Parathyroid adenoma (tissue), 2 donors: ENCODE measurements around the gene LRRTM3.

Experiments
- H2AFZ ChIP-seq: fragments of 300-600 bp; sonication (generic); one replicate; pipeline ENCODE4 v1.7.0; 2017; ENCODE audit warnings: antibody characterized with exemption, mild to moderate bottlenecking
- H3K27ac ChIP-seq: fragments of 300-600 bp; sonication (generic); one replicate; pipeline ENCODE4 v1.7.0; 2017
- H3K27me3 ChIP-seq: fragments of 300-600 bp; sonication (generic); one replicate; pipeline ENCODE4 v1.7.0; 2017; ENCODE audit warnings: low read length; ENCODE audit not compliant: control insufficient read depth, insufficient read depth
- H3K36me3 ChIP-seq: fragments of 300-600 bp; sonication (generic); one replicate; pipeline ENCODE4 v1.7.0; 2017; ENCODE audit warnings: low read length; ENCODE audit not compliant: control insufficient read depth, insufficient read depth
- H3K4me1 ChIP-seq: fragments of 300-600 bp; sonication (generic); one replicate; pipeline ENCODE4 v1.7.0; 2017; ENCODE audit warnings: control low read depth
- H3K4me2 ChIP-seq: fragments of 300-600 bp; sonication (generic); one replicate; pipeline ENCODE4 v1.7.0; 2017; ENCODE audit warnings: low read length
- H3K4me3 ChIP-seq: fragments of 300-600 bp; sonication (generic); one replicate; pipeline ENCODE4 v1.7.0; 2017; ENCODE audit warnings: low read depth, low read length
- H3K79me2 ChIP-seq: fragments of 300-600 bp; sonication (generic); one replicate; pipeline ENCODE4 v1.7.0; 2017; ENCODE audit warnings: control low read depth
- H3K9ac ChIP-seq: fragments of 300-600 bp; sonication (generic); one replicate; pipeline ENCODE4 v1.7.0; 2017; ENCODE audit warnings: mild to moderate bottlenecking
- H3K9me3 ChIP-seq: fragments of 300-600 bp; sonication (generic); one replicate; pipeline ENCODE4 v1.7.0; 2017; ENCODE audit warnings: low read length; ENCODE audit not compliant: control insufficient read depth
- TF ChIP-seq, protein P1 (sequence below): fragments of 300-600 bp; sonication (generic); IDR thresholded peaks from one replicate; pipeline ENCODE4 v1.7.0; 2017; ENCODE audit warnings: antibody characterized with exemption, mild to moderate bottlenecking
- donor health status: primary hyperparathyroidism.

LRRTM3 gene

DNA sequence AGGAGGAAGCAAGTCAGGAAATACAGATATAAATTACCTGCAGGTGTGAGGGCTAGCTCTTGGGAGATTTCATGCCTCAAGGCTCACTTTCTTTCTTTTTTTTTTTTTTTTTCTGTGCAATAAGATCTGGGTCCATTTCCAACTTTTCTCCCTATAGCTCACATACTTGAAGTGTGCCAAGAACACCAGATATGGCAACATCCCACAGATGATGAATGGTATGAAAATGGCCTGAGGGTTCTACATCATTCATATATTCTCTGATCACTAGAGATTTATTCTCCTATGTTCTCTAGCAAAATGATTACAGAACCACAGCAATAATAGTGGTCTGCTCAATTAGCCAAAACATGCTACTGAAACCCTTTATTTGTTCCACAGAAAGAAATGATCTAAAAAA is 117.2 kb downstream of the LRRTM3 start:
- Histone ChIP-seq H3K36me3 (no peaks in the 10 kb centered on the region), H3K9me3 (no peaks in the 10 kb centered on the region), H3K4me3 (no peak overlapping the region), H3K9ac (no peak overlapping the region), H2AFZ (no peak overlapping the region), H3K27ac (no peak overlapping the region), H3K4me1 (no peaks in the 10 kb centered on the region), H3K4me2 (no peak overlapping the region), H3K27me3 (no peaks in the 10 kb centered on the region), H3K79me2 (no peaks in the 10 kb centered on the region)
- TF ChIP-seq, protein P1, sequence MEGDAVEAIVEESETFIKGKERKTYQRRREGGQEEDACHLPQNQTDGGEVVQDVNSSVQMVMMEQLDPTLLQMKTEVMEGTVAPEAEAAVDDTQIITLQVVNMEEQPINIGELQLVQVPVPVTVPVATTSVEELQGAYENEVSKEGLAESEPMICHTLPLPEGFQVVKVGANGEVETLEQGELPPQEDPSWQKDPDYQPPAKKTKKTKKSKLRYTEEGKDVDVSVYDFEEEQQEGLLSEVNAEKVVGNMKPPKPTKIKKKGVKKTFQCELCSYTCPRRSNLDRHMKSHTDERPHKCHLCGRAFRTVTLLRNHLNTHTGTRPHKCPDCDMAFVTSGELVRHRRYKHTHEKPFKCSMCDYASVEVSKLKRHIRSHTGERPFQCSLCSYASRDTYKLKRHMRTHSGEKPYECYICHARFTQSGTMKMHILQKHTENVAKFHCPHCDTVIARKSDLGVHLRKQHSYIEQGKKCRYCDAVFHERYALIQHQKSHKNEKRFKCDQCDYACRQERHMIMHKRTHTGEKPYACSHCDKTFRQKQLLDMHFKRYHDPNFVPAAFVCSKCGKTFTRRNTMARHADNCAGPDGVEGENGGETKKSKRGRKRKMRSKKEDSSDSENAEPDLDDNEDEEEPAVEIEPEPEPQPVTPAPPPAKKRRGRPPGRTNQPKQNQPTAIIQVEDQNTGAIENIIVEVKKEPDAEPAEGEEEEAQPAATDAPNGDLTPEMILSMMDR = no peak

DNA sequence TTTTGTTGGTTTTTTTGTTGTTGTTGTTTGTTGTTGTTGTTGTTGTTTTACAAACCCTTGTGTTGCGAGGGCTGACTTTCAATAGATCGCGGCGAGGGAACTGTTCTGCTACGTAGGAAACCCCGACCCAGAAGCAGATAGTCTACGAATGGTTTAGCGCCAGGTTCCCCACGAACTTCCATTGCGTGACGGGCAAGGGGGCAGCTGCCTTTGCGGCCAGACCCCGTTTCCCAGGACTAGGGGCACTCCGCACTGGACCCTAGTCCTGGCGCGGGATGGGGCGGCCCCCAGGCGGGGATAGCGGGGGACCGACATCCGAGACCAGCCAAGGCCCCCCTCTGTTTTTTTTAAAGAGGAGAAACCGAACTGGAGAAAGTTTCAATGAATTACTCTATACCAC is 119.6 kb downstream of the LRRTM3 start:
- Histone ChIP-seq H3K4me1 (no peaks in the 10 kb centered on the region), H3K9ac (no peak overlapping the region), H2AFZ (no peak overlapping the region), H3K27me3 (no peaks in the 10 kb centered on the region), H3K4me2 (no peak overlapping the region), H3K36me3 (no peaks in the 10 kb centered on the region), H3K9me3 (no peaks in the 10 kb centered on the region), H3K27ac (no peak overlapping the region), H3K79me2 (no peaks in the 10 kb centered on the region), H3K4me3 (no peak overlapping the region)
- TF ChIP-seq, protein P1 = no peak

DNA sequence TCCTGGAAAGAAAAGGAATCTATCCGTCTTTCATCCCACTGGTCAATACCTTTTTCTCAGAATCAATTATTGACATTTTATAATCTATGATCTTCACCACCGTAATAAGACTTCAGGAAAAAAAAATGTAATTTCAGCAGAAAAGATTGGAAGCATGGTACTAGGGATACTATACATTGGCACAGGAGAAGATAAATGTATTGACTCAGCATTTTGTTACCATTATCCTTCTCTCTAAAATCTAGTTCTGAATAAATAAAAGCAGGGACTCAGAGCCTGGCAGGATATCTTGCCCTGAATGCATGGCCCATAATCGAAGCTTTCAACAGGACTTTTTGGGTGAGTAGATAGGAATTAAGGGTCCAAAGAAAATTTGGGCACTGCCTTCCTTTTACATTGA is 120.7 kb downstream of the LRRTM3 start:
- TF ChIP-seq, protein P1 = no peak
- no peaks in the 10 kb centered on the region for H3K27me3 ChIP-seq

DNA sequence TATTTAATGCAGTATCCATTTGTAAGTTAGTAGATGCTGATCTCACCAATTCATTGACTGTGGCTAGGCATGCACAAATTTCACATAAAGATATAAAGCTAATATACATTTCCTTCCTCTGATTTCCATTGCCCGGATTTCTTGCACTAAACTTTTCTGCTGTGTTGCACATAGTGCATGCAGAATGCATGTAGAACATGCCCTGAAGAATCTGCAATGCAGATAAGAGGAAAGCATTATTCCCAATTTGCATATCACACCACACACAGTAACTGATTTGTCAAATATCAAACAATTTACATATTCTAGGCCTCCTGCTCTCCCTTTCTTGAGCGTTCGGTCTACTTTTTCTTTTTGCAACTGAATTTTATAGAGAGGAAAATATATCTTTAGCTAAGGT is 124.2 kb downstream of the LRRTM3 start:
- no peaks in the 10 kb centered on the region for H3K27me3 ChIP-seq
- H3K36me3 ChIP-seq = no peaks in the 10 kb centered on the region
- TF ChIP-seq, protein P1 = no peak
- no peak overlapping the region for H3K9ac ChIP-seq
- no peaks in the 10 kb centered on the region for H3K4me1 ChIP-seq
- H3K27ac ChIP-seq = no peak overlapping the region
- no peak overlapping the region for H3K4me2 ChIP-seq
- H3K9me3 ChIP-seq = no peaks in the 10 kb centered on the region
- H3K79me2 ChIP-seq = no peaks in the 10 kb centered on the region
- H3K4me3 ChIP-seq = no peak overlapping the region
- no peak overlapping the region for H2AFZ ChIP-seq

More for the DNA sequence above, 120.7 kb downstream of the LRRTM3 start:
- Histone ChIP-seq H3K36me3 (no peaks in the 10 kb centered on the region), H3K79me2 (no peaks in the 10 kb centered on the region), H3K27ac (no peak overlapping the region), H3K4me2 (no peak overlapping the region), H3K9me3 (no peaks in the 10 kb centered on the region), H3K4me3 (no peak overlapping the region), H2AFZ (no peak overlapping the region), H3K9ac (no peak overlapping the region), H3K4me1 (no peaks in the 10 kb centered on the region)

DNA sequence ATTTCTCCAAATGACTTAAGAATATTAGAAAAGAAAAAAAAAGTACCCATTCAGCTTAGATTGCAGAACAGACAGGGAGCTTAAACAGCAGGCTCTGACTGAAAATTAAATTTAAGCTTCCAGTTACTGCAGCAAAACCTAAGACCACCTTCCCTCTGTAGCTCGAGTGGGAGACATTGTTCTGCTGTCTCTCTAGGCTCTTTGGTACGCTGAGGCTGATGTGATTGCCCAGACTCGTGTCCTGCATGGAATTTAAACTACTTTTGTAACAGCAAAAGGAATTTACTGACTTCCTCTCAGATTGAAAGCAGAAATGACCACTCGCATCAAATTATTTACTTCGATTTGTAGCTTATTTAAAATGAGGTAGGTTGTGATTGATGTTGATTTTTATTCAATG is 124.6 kb downstream of the LRRTM3 start:
- TF ChIP-seq, protein P1 = no peak
- H3K4me1 ChIP-seq = no peaks in the 10 kb centered on the region
- no peaks in the 10 kb centered on the region for H3K9me3 ChIP-seq
- H3K4me2 ChIP-seq = no peak overlapping the region
- H3K4me3 ChIP-seq = no peak overlapping the region
- H2AFZ ChIP-seq = no peak overlapping the region
- H3K79me2 ChIP-seq = no peaks in the 10 kb centered on the region
- no peak overlapping the region for H3K27ac ChIP-seq
- no peaks in the 10 kb centered on the region for H3K36me3 ChIP-seq
- no peaks in the 10 kb centered on the region for H3K27me3 ChIP-seq
- H3K9ac ChIP-seq = no peak overlapping the region
